Fibroblast of the aortic adventitia (primary cell): ENCODE measurements around the gene RHBDD3. TPM values are rescaled to one million over a fixed set of nuclear protein-coding genes. Genes with fewer than 3 reads are reported as not detected.

Experiments used
- DNase-seq: peaks from one replicate; pipeline ENCODE4 v3.0.0-alpha.2; 2010; ENCODE audit warnings: low read depth
- H3K4me3 ChIP-seq: 2 replicates; pipeline ENCODE4 v1.5.1; 2011; ENCODE audit warnings: low read depth, mild to moderate bottlenecking, control low read depth, low read length, moderate library complexity
- total RNA-seq: library from RNA; depleted of rRNA; stranded (reverse); fragments of >200 nt; gene quantifications from 2 replicates; pipeline ENCODE4 v1.2.3, GENCODE V29; 2012; ENCODE audit warnings: low replicate concordance
- TF ChIP-seq, protein P1 (sequence below): IDR thresholded peaks from 2 replicates; pipeline ENCODE4 v1.5.1; 2011; ENCODE audit warnings: mild to moderate bottlenecking, low read length, control low read depth, inconsistent platforms; ENCODE audit not compliant: insufficient read depth

The RHBDD3 gene
- total RNA-seq, 1 donor, result 22.0 TPM

DNA sequence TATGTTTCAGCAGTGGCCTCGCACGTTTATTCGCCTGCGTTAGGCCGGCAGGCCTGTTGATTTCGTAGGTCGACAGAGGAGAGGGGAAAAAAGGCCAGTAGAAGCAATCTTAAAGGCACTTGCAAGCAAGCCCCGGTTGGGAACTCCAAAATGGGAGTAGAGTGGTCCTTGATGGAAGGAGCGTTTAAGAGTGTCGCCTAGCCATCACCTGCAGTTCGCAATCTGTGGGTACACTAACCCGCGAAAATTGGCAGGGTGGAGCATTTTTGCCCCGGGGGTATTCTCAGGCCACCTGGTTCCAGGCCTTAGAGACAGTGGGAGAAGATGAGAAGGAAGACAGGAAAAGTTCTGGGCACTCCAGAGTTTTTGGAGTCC, 1.4 kb upstream of the RHBDD3 start:
- peak; percentile 23 for DNase-seq
- TF ChIP-seq, protein P1, sequence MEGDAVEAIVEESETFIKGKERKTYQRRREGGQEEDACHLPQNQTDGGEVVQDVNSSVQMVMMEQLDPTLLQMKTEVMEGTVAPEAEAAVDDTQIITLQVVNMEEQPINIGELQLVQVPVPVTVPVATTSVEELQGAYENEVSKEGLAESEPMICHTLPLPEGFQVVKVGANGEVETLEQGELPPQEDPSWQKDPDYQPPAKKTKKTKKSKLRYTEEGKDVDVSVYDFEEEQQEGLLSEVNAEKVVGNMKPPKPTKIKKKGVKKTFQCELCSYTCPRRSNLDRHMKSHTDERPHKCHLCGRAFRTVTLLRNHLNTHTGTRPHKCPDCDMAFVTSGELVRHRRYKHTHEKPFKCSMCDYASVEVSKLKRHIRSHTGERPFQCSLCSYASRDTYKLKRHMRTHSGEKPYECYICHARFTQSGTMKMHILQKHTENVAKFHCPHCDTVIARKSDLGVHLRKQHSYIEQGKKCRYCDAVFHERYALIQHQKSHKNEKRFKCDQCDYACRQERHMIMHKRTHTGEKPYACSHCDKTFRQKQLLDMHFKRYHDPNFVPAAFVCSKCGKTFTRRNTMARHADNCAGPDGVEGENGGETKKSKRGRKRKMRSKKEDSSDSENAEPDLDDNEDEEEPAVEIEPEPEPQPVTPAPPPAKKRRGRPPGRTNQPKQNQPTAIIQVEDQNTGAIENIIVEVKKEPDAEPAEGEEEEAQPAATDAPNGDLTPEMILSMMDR, result no peak
- H3K4me3 ChIP-seq, result peak overlapping the region; percentile 92

GRCh38 chr22:29268511-29269229, 889 bp upstream of the RHBDD3 start:
- TF ChIP-seq, protein P1, result no peak
- DNase-seq, result peak; percentile 69
- H3K4me3 ChIP-seq, result peak overlapping the region; percentile 92

DNA sequence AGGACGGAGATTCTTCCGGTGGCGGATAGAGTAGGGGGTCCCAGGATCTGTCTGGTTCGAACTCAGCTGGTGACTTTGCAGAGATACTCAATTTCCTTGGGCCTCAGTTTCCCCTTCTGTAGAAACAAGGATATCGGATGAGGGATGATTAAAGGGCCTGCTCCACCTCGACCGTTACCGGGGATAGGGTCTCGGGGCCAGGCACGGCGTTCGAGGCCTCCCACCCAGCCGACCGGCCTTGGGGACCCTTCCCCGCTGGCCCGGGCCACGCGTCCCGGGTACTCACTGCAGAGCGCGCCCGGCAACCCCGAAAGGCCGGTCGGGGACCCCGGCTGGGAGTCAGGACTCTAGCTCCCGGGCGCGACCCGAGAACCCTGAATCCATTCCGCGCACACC, 321 bp downstream of the RHBDD3 start:
- no peak for DNase-seq
- H3K4me3 ChIP-seq, result peak overlapping the region; percentile 92
- TF ChIP-seq, protein P1, result no peak

DNA sequence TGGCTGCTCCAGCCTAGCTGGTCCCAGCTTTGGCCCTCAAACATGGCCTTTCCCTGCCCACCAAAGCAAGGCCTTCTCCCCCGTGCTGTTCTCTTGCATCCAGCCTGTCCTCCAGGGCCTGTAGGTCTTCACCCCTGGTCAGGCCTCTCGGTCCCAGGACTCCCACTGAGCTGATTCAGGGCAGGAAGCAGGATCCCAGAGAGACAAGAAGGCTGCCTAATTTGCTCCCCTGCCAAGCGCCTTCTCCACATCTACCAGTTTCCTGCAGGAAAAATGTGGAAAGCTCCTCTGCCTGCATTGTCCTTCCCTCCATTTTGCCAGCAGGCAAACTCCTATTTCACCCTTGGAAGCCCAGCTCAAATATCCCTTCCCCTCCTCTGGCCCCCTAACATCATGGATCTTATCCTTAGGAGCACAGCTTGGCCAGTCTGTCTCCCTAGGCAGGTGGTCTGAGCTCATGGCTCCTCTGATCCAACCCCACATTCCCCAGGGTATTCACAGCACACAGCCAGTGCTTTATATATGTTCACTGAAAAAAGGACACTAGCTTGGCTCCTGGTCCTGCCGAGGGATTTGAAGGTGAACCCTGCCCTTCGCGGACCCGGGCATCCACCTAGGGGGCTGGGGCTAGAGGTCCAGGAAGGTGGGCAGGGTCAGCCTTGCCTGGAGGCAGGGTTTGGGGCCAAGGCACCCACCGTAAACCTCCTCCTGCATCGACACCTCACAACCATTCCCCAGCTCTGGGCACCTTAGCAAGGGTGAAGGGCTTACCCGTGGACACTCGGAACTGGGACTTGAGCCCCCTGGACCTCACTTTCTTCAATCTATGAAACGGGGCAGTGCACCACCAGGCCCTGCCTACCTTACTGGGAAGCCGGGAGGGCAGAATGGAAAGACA, 968 bp downstream of the RHBDD3 start:
- TF ChIP-seq, protein P1, result no peak
- DNase-seq, result peak; percentile 21
- peak overlapping the region; percentile 92 for H3K4me3 ChIP-seq

DNA sequence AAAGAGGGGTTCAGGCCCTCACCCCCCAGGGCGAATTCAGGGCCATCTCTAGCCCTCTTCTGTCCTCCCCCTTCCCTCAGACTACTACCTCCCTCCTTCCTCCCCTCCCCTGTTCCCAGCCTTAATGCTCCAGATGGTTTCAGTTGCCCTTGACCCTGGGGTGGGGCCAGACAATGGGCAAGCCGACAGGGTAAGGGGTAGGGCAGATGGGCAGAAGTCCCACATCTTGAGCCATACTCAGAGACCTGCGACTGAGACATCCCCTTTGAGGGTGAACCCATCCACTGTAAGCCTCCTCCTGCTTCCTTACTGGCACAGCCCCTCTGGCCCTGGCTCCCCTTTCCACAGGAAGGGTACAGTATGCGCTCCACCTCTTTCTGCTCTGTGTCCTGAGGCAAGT, 1.9 kb downstream of the RHBDD3 start:
- H3K4me3 ChIP-seq, result peak overlapping the region; percentile 33
- TF ChIP-seq, protein P1, result no peak
- DNase-seq, result peak; percentile 22

DNA sequence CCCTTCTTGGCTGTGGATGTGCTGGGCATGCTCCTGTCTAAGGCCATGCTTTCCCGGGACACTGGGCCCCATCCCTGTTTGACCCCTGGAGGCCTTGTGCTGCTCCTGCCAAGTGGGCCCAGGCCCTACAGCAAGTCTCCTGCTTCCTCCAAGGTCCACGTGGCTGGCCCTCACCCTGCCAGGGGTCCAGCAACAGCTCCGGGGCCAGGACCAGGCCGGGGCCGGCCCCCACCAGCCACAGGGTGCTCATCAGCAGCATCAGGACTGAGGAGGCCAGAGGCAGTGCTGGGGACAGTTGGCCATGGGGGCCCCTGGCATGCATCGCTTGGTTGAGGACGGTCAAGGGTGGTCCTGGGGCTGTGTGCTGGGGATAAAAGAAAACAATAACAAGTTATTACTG, 2.5 kb downstream of the RHBDD3 start:
- H3K4me3 ChIP-seq, result no peak overlapping the region
- DNase-seq, result no peak
- TF ChIP-seq, protein P1, result no peak
